Measurements from ENCODE around the gene DDIT4. TPM values are rescaled to one million over a fixed set of nuclear protein-coding genes. Genes with fewer than 3 reads are reported as not detected.
"Not testable (repeated sequence)": the region's sequence is repeated elsewhere in the genome, so short reads cannot be mapped to it uniquely, and the experiment has no call there.

The DDIT4 gene, protein sequence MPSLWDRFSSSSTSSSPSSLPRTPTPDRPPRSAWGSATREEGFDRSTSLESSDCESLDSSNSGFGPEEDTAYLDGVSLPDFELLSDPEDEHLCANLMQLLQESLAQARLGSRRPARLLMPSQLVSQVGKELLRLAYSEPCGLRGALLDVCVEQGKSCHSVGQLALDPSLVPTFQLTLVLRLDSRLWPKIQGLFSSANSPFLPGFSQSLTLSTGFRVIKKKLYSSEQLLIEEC
- 55.7 TPM for polyA plus RNA-seq (2012; ENCODE audit: insufficient read depth, insufficient read length)

DNA sequence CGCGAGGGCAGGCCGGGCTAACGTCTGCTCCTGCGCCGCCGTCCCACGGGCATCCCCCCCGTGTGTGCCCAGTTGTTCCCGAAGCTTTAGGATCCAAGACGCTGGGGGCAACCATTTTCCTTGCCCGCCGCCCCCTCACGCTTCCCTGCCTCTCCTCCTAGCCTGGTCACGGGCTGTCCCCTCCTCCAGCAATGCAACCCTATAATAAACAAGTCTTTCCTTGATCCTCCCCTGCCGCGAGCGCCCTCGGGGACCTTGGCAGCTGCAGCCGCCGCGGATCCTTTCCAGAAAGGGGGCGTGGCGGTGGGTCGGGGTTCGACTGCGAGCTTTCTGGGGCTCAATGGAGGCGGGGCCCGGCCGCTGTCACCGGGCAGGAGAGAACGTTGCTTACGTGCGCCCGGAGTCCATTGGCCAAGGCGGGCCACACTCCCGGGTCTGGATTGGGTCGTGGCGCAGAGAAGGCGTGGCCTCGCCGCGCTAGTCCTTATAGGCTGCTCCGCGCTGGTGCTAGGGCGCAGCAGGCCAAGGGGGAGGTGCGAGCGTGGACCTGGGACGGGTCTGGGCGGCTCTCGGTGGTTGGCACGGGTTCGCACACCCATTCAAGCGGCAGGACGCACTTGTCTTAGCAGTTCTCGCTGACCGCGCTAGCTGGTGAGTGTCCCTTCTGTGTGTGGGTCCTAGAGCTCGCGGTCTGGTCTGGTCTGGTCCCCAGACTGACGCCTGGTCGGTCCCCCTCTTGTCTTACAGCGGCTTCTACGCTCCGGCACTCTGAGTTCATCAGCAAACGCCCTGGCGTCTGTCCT, at the start of gene DDIT4:
DDIT4 (plus strand) TSS at position 515 of the 803 bp plus-strand sequence. CDS start 293 bp downstream, outside the sequence.
- H3K4me3 ChIP-seq (ENCODE audit: low read length): peak within 1 kb of the TSS; percentile 99
- DNase-seq (ENCODE audit: low read depth, low spot score): peak; percentile 98

DNA sequence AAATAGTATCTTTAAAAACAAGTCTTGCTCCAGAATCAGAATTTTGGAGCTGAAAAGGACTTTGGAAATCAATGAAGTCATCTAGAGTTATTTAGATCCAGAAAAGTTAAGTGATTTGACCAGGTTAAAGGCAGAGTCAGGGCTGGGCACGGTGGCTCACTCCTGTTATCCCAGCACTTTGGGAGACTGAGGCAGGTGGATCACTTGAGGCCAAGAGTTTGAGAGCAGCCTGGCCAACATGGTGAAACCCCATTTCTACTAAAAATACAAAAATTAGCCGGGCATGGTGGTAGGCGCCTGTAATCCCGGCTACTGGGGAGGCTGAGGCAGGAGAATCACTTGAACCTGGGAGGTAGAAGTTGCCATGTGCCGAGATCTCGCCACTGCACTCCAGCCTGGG, 49.5 kb upstream of the DDIT4 start:
- not testable (repeated sequence) for DNase-seq (ENCODE audit: low read depth, low spot score); H3K4me3 ChIP-seq (ENCODE audit: low read length)

DNA sequence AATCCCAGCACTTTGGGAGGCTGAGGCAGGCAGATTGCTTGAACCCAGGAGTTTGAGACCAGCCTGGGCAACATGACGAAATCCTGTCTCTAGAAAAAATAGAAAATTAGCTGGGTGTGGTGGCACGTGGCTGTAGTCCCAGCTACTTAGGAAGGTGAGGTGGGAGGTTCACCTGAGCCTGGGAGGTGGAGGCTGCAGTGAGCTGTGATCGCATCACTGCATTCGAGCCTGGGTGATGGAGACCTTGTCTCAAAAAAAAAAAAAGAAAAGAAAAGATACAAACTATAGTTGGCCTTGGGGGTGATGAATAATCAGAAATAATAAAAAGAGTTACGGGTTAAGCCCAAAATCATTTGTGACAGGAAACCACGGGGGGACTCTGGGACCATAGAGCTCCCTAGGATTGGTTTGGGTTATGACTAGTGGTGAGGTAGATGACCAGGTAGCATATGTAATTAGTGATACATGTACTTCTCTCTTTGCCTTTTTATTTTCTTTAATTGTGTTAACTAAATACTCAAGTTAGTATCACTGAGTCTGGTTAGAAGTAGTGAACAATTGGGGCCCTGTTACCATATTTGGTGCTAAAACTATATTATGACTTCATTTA, 47.2 kb upstream of the DDIT4 start:
- DNase-seq (ENCODE audit: low read depth, low spot score): no peak
- no peak overlapping the region for H3K4me3 ChIP-seq (ENCODE audit: low read length)

DNA sequence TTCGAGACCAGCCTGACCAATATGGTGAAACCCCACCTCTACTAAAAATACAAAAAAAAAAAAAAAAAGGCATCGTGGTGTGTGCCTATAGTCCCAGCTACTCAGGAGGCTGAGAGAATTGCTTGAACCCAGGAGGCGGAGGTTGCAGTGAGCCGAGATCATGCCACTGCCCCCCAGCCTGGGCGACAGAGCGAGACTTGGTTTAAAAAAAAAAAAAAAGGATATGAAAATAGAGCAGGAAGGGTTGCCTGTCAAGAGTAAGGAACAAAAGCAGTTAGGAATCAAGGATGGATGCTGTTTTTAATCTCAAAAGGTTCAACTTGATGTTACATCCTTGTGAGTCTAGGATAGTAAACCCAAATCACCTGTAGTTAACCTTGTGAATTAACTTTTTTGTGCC, 45.9 kb upstream of the DDIT4 start:
- H3K4me3 ChIP-seq (ENCODE audit: low read length): no peak overlapping the region
- no peak for DNase-seq (ENCODE audit: low read depth, low spot score)

DNA sequence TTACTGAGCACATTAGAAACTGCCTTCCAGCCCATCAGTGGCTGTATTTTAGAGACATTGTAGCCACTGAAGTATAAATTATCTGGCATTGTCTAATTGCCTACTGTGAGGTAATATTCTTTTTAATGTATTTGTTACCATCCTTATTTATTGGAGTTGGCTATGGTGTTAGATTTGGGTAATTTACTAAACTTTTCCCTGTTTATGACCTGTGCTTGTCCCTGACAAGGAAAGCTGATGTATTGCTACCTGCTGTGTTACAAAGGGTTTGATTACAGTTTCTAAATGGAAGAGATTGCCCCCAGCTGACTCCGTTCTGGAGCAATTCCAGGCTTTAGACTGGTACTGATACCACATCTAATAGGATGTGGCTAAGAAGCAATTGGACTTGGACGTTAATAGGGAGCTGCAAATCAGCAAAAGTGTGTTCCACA, 45.4 kb upstream of the DDIT4 start:
- H3K4me3 ChIP-seq (ENCODE audit: low read length): no peak overlapping the region
- DNase-seq (ENCODE audit: low read depth, low spot score): no peak

DNA sequence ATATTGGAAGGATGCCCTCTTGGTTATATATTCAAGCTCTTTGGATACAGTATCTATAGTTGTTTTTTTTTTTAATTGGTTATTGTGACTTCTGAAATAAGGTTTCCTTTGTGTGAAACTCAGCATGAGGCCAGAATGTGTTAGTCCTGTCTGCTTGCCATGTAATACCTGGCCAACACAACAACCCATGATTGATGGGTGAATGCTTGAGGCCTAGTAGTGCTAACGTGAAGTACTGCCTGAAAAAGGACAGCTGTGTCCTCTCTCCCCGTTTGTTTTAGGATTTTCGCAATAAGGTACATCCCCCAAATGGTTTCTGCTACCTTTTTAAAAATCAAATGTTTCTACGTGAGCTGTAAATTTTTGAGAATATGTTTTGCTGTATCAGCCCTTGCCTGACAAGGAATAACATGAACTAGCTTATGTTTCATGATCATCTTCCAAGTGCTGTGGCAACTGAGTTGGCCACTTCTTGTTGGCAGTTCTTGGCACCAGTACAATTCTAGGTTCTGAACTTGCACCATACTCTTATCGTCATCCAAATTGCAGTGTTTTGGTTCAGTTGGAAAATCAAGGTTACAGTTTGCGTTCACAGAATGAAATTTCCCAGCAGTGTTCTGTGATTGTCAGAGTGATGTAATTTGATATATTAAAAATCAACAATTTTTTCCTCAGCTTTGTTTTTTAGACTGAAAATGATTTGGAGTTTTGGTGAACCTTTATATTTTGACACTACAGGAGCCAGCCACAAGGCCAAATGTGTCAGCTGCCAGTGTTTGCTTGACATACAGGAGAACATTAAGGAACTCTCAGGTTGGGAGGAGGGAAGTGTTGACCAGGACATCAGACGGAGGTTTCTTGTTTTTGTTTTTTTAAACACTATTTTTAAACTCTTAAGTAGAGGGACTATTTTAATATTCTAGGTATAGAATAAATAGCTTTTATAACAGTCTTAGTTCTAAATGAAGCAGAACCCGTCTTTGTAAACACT, 44.2 kb upstream of the DDIT4 start:
- no peak for DNase-seq (ENCODE audit: low read depth, low spot score)
- no peak overlapping the region for H3K4me3 ChIP-seq (ENCODE audit: low read length)

DNA sequence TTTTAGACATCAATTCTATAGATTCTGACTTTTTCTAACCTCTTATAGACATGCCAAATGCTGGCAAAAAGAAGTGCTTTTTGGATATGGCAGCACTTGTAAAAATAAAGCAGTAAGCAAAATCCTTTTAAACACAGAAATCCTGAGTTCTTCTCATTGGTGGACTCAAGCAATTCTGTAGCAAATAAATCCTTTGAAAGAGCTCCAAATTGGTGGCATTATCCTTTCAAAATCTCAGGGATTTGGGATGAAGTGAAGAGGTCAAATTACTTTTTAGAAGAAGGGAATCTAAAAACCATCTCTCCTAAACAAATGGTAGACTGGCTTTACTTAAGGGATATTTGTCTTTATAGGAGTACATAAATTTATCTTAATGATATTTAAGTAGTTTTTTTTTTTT, 40.1 kb upstream of the DDIT4 start:
- no peak for DNase-seq (ENCODE audit: low read depth, low spot score)
- H3K4me3 ChIP-seq (ENCODE audit: low read length): no peak overlapping the region

DNA sequence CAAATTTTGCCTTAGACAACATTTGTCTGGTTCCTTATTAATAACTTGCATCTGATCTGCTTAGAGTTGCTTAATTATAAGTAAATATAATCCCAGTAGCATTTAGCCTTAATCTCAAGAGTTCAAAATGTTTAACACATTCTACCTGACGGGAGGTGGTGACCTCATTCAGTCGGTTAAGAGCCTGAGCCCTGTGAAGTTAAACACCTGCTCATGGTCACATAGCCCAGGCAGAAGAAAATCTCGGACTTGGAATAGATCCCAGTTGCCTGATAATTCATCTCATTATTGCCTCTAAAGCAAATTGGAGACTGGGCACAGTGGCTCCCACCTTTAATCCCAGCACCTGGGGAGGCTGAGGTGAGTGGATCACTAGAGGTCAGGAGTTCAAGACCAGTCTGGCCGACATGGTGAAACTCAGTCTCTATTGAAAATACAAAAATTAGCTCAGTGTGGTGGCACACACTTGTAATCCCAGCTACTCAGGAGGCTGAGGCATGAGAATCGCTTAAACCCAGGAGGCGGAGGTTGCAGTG, 39.1 kb upstream of the DDIT4 start:
- no peak overlapping the region for H3K4me3 ChIP-seq (ENCODE audit: low read length)
- no peak for DNase-seq (ENCODE audit: low read depth, low spot score)

DNA sequence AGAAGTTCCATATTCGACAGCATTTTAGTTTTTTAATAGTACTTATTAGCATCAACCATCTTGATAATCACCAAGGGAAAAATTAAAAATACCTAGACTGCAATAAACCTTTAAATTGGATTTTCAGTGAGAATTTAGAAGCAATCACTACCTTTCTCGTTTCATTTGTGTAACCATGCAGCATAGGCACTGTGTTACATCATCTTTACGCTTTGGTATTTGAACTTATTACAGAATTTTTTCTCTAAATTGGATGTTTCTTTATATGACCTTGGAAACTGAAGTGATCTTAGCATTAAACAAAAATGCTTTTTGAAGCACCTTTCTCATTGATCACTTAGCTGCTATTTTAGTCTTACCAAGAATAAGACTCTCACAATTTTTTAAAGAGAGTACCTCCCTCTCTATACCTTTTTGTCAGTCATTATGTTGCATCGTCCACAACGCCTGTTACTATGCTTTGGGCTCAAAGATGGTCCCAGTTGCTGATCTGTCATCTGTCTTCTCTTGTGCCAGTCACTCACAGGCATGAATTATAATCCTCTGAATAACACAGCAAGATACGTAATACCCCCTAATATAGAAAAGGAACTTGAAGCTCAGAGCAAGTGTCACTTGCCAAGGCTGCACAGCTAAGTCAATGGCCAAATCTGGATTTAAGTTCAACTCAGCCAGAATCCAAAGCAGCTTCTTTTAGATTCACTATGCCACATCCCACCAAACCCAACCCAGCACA, 38.0 kb upstream of the DDIT4 start:
- H3K4me3 ChIP-seq (ENCODE audit: low read length): no peak overlapping the region
- DNase-seq (ENCODE audit: low read depth, low spot score): no peak

DNA sequence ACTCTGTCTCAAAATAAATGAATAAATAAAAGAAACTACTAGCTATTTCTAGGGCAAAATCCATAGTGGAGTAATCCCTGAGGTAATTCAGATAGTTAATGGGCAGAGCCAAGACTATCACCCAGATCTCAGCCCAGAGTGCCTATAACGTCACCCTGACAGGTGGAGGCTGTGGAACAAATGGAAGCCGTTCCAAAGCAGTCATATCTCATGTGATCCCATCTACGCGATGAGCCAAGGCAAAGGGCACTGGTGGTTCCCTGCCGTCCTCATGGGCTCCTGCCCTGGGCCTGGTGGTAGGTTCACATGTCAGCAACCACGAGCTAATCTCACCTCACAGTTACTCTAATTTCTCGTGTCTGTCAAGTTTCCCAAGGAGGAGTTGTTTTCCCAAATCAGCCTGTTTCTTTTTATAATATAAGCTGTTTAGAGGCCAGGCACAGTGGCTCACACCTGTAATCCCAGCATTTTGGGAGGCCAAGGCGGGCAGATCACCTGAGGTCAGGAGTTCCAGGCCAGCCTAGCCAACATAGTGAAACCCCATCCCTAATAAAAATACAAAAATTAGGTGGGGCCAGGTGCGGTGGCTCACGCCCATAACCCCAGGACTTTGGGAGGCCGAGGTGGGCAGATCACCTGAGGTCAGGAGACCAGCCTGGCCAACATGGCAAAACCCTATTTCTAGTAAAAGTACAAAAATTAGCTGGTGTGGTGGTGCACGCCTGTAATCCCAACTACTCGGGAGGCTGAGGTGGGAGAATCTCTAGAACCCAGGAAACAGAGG, 35.1 kb upstream of the DDIT4 start:
- no peak overlapping the region for H3K4me3 ChIP-seq (ENCODE audit: low read length)
- no peak for DNase-seq (ENCODE audit: low read depth, low spot score)

DNA sequence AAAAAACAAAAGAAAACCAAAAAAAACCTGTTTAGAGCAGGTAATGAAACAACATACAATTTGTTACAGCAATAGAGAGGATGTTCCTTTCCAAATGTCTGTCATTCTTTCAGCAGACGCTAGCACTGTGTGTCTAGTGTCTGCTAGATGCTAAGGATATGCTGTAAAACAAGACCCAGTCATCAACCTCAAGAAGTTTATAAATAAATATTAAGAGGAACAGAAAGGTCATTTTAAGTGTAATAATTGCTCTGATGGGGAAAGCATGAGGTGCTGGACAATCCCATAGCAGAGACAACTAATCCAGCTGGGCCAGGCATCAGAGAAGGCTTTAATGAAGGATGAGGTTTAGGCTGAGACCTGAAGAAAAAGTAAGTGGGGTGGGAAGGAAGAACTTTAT, 34.3 kb upstream of the DDIT4 start:
- H3K4me3 ChIP-seq (ENCODE audit: low read length): no peak overlapping the region
- DNase-seq (ENCODE audit: low read depth, low spot score): no peak

DNA sequence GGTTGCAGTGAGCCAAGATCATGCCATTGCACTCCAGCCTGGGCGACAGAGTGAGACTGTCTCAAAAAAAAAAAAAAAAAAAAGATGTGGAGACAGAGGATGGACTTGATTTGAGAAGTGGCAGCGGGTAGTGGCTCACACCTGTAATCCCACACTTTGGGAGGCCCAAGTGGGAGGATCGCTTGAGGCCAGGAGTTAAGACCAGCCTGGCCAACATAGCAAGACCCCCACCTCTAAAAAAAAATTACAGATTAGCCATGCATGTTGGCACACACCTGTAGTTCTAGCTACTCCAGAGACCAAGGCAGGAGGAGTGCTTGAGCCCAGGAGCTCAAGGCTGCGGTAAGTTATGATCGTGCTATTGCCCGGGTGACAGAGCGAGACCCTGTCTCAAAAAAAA, 33.4 kb upstream of the DDIT4 start:
- no peak for DNase-seq (ENCODE audit: low read depth, low spot score)
- no peak overlapping the region for H3K4me3 ChIP-seq (ENCODE audit: low read length)

DNA sequence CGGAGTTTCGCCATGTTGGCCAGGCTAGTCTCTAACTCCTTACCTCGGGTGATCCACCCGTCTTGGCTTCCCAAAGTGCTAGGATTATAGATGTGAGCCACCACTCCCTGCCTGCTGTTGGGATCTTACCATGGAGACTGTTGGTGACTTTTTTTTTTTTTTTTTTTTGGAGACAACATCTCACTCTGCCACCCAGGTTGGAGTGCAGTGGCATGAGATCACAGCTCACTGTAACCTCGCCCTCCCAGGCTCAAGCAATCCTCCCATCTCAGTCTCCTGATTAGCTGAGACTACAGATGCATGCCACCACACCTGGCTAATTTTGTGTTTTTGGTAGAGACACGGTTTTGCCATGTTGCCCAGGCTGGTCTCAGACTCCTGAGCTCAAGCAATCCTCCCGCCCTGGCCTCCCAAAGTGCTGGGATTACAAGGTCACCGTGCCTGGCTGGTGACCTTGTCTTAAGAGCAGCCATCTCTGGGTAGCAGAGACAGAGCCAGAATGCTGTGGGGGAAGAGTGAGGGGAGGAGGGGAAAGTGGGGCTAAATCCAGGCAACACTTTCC, 32.0 kb upstream of the DDIT4 start:
- no peak for DNase-seq (ENCODE audit: low read depth, low spot score)
- no peak overlapping the region for H3K4me3 ChIP-seq (ENCODE audit: low read length)

DNA sequence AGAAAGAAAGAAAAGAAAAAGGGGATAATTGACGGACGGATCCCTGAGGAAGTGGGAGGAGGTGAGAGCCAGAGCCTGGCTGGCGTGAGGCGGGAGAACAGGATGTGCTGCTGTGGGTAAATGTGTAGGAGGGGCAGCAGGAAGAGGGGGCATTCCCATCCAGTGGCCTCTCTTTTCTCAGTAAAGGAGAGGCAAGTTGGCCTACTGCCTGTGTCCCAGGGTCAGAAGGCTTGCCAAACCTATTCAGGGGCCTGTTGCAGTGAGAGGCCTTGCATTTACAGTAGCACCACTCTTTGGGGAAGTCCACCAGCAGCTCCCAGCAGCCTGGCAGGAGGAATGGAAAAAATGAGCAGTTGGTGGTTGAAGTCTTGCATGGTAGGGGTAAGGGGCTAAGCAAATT, 31.0 kb upstream of the DDIT4 start:
- no peak for DNase-seq (ENCODE audit: low read depth, low spot score)
- no peak overlapping the region for H3K4me3 ChIP-seq (ENCODE audit: low read length)

DNA sequence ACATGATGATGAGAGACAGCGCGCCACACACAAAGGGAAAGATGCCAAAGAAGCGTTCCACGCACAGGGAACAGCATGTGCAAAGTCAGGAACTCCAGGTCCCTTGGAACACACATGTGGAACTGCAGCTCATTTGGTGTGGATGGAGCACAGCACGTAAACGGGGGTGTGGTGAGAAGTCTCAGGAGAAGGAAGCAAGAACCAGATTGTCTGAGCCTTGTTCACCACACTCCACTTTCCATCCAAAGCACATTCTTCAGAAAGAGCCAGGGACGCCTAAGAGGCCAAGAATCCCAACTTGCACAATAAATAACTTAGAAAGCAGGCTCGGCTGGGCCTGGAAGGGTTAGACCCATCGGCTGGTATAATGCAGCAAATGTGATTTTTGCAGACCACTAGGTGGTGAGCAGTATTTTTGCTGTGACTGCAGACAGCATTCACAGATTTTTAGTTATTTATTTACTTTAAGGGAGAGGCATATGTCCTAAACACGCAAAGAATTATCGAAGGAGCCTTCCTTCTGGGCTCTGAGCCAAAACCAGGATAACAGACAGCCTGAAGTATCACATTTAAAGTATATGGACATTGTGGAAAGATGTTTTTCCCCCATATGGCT, 29.8 kb upstream of the DDIT4 start:
- no peak overlapping the region for H3K4me3 ChIP-seq (ENCODE audit: low read length)
- peak; percentile 32 for DNase-seq (ENCODE audit: low read depth, low spot score)

DNA sequence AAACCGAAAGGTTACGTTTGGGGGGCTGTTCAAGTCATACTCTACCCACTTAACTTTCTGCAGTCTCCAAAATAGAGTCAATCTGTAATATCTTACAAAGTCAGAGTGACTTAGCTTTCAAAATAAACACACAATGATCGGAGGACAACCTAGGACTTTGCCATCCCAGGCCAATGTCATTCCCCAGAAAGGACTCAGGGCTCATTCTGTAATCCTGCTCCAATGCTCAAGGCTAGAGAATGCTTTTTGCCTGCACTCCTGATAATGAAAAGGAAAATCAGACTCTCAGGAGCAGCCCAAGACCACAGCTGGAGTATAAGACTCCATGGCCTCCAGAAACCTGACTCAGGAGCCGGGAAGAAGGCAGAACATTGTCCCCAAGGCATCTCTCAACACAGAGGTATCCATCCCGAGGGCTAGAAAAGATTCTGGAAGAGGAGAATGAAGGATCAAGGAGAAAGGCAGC, 29.1 kb upstream of the DDIT4 start:
- no peak for DNase-seq (ENCODE audit: low read depth, low spot score)
- no peak overlapping the region for H3K4me3 ChIP-seq (ENCODE audit: low read length)

Measured in Jurkat, Clone E6-1 (cell line).